DOHH2 (cell line): ENCODE data around the gene FAM83C.

Source experiments
- H3F3A ChIP-seq: fragments of 200-600 bp; sonication (generic), shearing (Covaris generic); 2 replicates; pipeline ENCODE4 v1.6.0; 2016; ENCODE audit warnings: antibody characterized with exemption, mild to moderate bottlenecking; ENCODE audit not compliant: control insufficient read depth, insufficient read depth
- H3K27ac ChIP-seq: fragments of 200-600 bp; sonication (generic); 2 replicates; pipeline ENCODE4 v1.5.1; 2014; ENCODE audit warnings: low read depth, mild to moderate bottlenecking, low read length, moderate library complexity
- H3K27me3 ChIP-seq: fragments of 200-600 bp; sonication (generic); 2 replicates; pipeline ENCODE4 v1.6.1; 2014; ENCODE audit warnings: mild to moderate bottlenecking, low read length, mixed read lengths; ENCODE audit not compliant: control insufficient read depth
- H3K36me3 ChIP-seq: fragments of 200-600 bp; sonication (generic); 2 replicates; pipeline ENCODE4 v1.6.1; 2014; ENCODE audit warnings: mild to moderate bottlenecking, low read length, moderate library complexity, mixed read lengths; ENCODE audit not compliant: control insufficient read depth
- H3K4me1 ChIP-seq: fragments of 200-600 bp; sonication (generic); 2 replicates; pipeline ENCODE4 v1.6.1; 2014; ENCODE audit warnings: mild to moderate bottlenecking, low read length, mixed read lengths; ENCODE audit not compliant: control insufficient read depth
- H3K4me2 ChIP-seq: fragments of 200-600 bp; sonication (generic); 2 replicates; pipeline ENCODE4 v1.6.0; 2014; ENCODE audit warnings: mild to moderate bottlenecking, low read length, moderate library complexity
- H3K4me3 ChIP-seq: fragments of 200-600 bp; sonication (generic); 2 replicates; pipeline ENCODE4 v1.5.1; 2014; ENCODE audit warnings: mild to moderate bottlenecking, low read length, mixed read lengths
- H3K79me2 ChIP-seq: fragments of 200-600 bp; sonication (generic); 2 replicates; pipeline ENCODE4 v1.6.1; 2014; ENCODE audit warnings: mild to moderate bottlenecking, low read length, mixed read lengths; ENCODE audit not compliant: control insufficient read depth
- H3K9me2 ChIP-seq: fragments of 200-600 bp; sonication (generic); replicated peaks from 2 replicates; pipeline ENCODE4 v1.6.1; 2014; ENCODE audit warnings: mild to moderate bottlenecking, low read length, mixed read lengths; ENCODE audit not compliant: control insufficient read depth
- H3K9me3 ChIP-seq: fragments of 200-600 bp; sonication (generic); 2 replicates; pipeline ENCODE4 v1.6.1; 2014; ENCODE audit warnings: antibody characterized with exemption, low read length, mixed read lengths; ENCODE audit not compliant: control insufficient read depth, insufficient read depth
- H4K20me1 ChIP-seq: fragments of 200-600 bp; sonication (generic); 2 replicates; pipeline ENCODE4 v1.6.0; 2014; ENCODE audit warnings: low read depth, mild to moderate bottlenecking, antibody characterized with exemption, low read length, moderate library complexity; ENCODE audit not compliant: control insufficient read depth, insufficient read depth
- EZH2phosphoT487 ChIP-seq: fragments of 200-600 bp; sonication (generic); IDR thresholded peaks from 2 replicates; pipeline ENCODE4 v1.6.1; 2017; ENCODE audit warnings: borderline replicate concordance, mild to moderate bottlenecking, antibody characterized with exemption, low read length, moderate library complexity, mixed read lengths
- TF ChIP-seq, protein P1 (sequence below): fragments of 200-600 bp; sonication (generic); IDR thresholded peaks from one replicate; pipeline ENCODE4 v1.5.1; 2014; ENCODE audit warnings: antibody characterized with exemption, mild to moderate bottlenecking, low read depth, low read length; ENCODE audit not compliant: poor library complexity, severe bottlenecking

Gene FAM83C

DNA sequence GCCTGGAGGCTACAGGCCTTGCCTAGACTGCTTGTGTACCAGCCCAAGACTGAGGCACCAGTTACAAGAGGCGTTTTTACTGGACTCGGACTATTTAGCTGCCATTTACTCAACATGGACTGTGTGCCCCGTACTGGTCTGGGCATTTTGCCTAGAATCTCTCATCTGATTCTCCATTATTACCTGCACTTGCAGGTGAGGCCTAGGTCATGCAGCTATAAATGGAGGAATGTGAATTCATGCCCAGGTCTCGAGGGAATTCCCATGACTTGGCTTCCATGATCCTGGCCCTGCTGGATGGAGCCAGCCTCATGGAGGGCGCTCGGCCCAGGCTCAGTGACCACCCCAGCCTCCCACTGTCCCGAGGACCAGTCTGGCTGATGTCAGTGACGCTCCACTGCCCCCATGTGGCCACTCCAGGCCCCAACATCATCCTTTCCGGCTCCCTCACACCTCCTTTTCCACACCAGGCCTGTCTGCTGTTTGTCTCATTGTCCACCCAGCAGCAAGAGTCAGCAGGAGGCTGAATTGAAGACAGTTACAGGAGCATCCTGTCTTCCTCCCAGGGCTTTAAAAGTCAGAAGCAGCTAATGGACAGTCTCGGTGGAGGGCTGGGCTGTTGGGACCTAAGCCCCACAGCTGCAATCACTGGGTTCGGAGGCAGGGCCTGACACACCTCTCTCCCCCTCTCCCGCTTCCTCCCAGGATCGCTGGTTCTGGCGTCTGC, 23.0 kb downstream of the FAM83C start:
- H3K4me1 ChIP-seq, result no peaks in the 10 kb centered on the region
- no peaks in the 10 kb centered on the region for H4K20me1 ChIP-seq
- H3K9me2 ChIP-seq, result no peaks in the 10 kb centered on the region
- H3F3A ChIP-seq, result no peaks in the 10 kb centered on the region
- no peaks in the 10 kb centered on the region for H3K36me3 ChIP-seq
- no peaks in the 10 kb centered on the region for H3K27me3 ChIP-seq
- H3K4me2 ChIP-seq, result no peak overlapping the region
- no peaks in the 10 kb centered on the region for H3K9me3 ChIP-seq
- H3K27ac ChIP-seq, result no peak overlapping the region
- no peak overlapping the region for H3K4me3 ChIP-seq
- TF ChIP-seq, protein P1, sequence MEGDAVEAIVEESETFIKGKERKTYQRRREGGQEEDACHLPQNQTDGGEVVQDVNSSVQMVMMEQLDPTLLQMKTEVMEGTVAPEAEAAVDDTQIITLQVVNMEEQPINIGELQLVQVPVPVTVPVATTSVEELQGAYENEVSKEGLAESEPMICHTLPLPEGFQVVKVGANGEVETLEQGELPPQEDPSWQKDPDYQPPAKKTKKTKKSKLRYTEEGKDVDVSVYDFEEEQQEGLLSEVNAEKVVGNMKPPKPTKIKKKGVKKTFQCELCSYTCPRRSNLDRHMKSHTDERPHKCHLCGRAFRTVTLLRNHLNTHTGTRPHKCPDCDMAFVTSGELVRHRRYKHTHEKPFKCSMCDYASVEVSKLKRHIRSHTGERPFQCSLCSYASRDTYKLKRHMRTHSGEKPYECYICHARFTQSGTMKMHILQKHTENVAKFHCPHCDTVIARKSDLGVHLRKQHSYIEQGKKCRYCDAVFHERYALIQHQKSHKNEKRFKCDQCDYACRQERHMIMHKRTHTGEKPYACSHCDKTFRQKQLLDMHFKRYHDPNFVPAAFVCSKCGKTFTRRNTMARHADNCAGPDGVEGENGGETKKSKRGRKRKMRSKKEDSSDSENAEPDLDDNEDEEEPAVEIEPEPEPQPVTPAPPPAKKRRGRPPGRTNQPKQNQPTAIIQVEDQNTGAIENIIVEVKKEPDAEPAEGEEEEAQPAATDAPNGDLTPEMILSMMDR, result peak; percentile 87
- no peak for TF ChIP-seq EZH2phosphoT487
- no peaks in the 10 kb centered on the region for H3K79me2 ChIP-seq

DNA sequence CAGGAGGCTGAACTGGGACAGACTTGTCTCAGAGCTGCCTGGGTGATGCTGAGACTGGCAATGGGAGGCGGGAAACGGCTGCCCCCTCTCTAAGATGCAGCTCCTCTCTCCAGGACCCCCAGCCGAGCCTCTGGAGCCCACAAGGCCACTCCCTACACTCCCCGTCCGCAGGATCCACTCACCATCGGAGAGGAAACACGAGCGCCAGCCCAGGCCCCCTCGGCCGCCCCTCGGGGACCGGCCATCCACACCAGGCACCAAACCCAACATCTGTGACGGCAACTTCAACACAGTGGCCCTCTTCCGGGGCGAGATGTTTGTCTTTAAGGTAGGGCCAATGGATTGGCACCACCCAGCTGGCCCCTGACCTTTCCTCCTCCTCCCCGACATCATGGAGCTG, 25.1 kb downstream of the FAM83C start:
- Histone ChIP-seq H3K4me1 (no peaks in the 10 kb centered on the region), H4K20me1 (no peaks in the 10 kb centered on the region), H3K9me3 (no peaks in the 10 kb centered on the region), H3F3A (no peaks in the 10 kb centered on the region), H3K36me3 (no peaks in the 10 kb centered on the region), H3K4me2 (no peak overlapping the region), H3K27ac (no peak overlapping the region), H3K9me2 (no peaks in the 10 kb centered on the region), H3K27me3 (no peaks in the 10 kb centered on the region), H3K4me3 (no peak overlapping the region), H3K79me2 (no peaks in the 10 kb centered on the region)
- TF ChIP-seq, protein P1, result no peak
- no peak for TF ChIP-seq EZH2phosphoT487

DNA sequence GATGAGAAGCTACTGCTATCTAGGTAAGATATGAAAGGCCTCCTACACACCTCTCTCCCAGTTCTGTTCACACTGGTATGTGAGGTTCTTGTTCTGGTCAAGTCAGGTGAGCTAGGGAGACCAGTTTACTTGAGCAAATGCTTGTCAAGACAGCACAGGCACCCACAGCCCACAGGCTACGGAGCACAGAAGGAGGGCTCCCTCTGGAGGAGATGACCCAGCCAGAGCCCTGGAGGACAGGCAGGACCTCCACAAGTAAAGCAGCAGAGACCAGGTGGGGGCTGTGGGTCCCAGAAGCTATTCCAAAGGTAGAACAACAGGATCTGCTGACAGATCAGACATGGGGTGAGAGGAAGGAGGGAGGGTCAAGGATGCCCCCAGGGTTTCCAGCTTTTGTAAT, 27.5 kb downstream of the FAM83C start:
- H3F3A ChIP-seq, result no peaks in the 10 kb centered on the region
- no peaks in the 10 kb centered on the region for H3K27me3 ChIP-seq
- TF ChIP-seq, protein P1, result no peak
- TF ChIP-seq EZH2phosphoT487, result no peak
- H3K4me3 ChIP-seq, result no peak overlapping the region
- no peaks in the 10 kb centered on the region for H3K79me2 ChIP-seq
- no peaks in the 10 kb centered on the region for H3K9me2 ChIP-seq
- no peaks in the 10 kb centered on the region for H4K20me1 ChIP-seq
- no peak overlapping the region for H3K4me2 ChIP-seq
- H3K9me3 ChIP-seq, result no peaks in the 10 kb centered on the region
- no peak overlapping the region for H3K27ac ChIP-seq
- H3K36me3 ChIP-seq, result no peaks in the 10 kb centered on the region
- no peaks in the 10 kb centered on the region for H3K4me1 ChIP-seq
